A549 (cell line): ENCODE measurements around the gene CPSF4. TPM values are rescaled to one million over a fixed set of nuclear protein-coding genes. Genes with fewer than 3 reads are reported as not detected.

ENCODE experiments used
- ATAC-seq, 2 experiments: fragments of 200-7000 bp in 1 of 2; fragments of >200 bp in 1 of 2; cut with Nextera tagmentation in 1 of 2; cut with Tn5 transposase in 1 of 2; 3 replicates each; pipeline versions ENCODE4 v1.8.0 to v1.9.1; 2018 to 2020; ENCODE audit warnings: mild to moderate bottlenecking in 1 of 2, moderate library complexity in 1 of 2
- CTCF ChIA-PET: fragments of 300-600 bp; sonication (Branson Sonifier 250); formaldehyde crosslinking; extraction: SDS; loops from one replicate; lab custom pipeline; 2021; ENCODE audit warnings: antibody characterized with exemption, inconsistent platforms; lab: Yijun Ruan, JAX
- POLR2A ChIA-PET: fragments of 350-600 bp; formaldehyde crosslinking; extraction: SDS; loops from one replicate; lab custom pipeline; 2021; ENCODE audit warnings: antibody characterized with exemption, inconsistent platforms; lab: Yijun Ruan, JAX
- DNase-seq, 2 experiments: peaks; one replicate each; pipeline versions ENCODE4 v3.0.0 to v3.0.0-alpha.2; 2011 to 2016; ENCODE audit warnings: low read depth in 1 of 2, low spot score in 1 of 2
- FAIRE-seq: peaks from 2 replicates; lab custom pipeline; 2011; peaks lifted over from hg19 to GRCh38; lab: Jason Lieb, UNC
- H3K27ac ChIP-seq, 2 experiments: fragments of >200 bp; sonication (Bioruptor Twin); formaldehyde crosslinking; 3 replicates each; pipeline ENCODE4 v1.5.1; 2016 to 2017
- H3K4me1 ChIP-seq: fragments of >200 bp; sonication (Bioruptor Twin); formaldehyde crosslinking; 3 replicates; pipeline ENCODE4 v1.6.1; 2016
- H3K4me2 ChIP-seq: fragments of >200 bp; sonication (Bioruptor Twin); formaldehyde crosslinking; 3 replicates; pipeline ENCODE4 v1.6.1; 2016
- H3K4me3 ChIP-seq: fragments of >200 bp; sonication (Bioruptor Twin); formaldehyde crosslinking; 3 replicates; pipeline ENCODE4 v1.5.1; 2016
- H3K9me3 ChIP-seq: fragments of >200 bp; sonication (Bioruptor Twin); formaldehyde crosslinking; 3 replicates; pipeline ENCODE4 v1.6.1; 2016
- BHLHE40 ChIP-seq: IDR thresholded peaks from 2 replicates; pipeline ENCODE4 v1.6.1; 2012; ENCODE audit warnings: low read depth, low read length, inconsistent platforms
- CEBPB ChIP-seq, 2 experiments: fragments of >200 bp in 1 of 2; sonication (Bioruptor Twin) in 1 of 2; formaldehyde crosslinking in 1 of 2; IDR thresholded peaks; 2 replicates each; pipeline ENCODE4 v1.6.1; 2012 to 2016
- CHD2 ChIP-seq: fragments of 150-350 bp; IDR thresholded peaks from 2 replicates; pipeline ENCODE4 v1.6.1; 2014; ENCODE audit warnings: low read length; ENCODE audit not compliant: partially characterized antibody
- CHD4 ChIP-seq: fragments of 200-600 bp; sonication (generic); IDR thresholded peaks from 2 replicates; pipeline ENCODE4 v1.6.1; 2016; ENCODE audit warnings: antibody characterized with exemption, mild to moderate bottlenecking, borderline replicate concordance
- EHF ChIP-seq: fragments of 250-450 bp; sonication (Bioruptor Pico); IDR thresholded peaks from 2 replicates; pipeline ENCODE4 v1.5.0; 2020; ENCODE audit warnings: mild to moderate bottlenecking
- ESRRA ChIP-seq: fragments of 150-350 bp; IDR thresholded peaks from 2 replicates; pipeline ENCODE4 v1.6.1; 2014; ENCODE audit warnings: mild to moderate bottlenecking, low read length, borderline replicate concordance
- FOSB ChIP-seq: fragments of 250-450 bp; sonication (Bioruptor Pico); IDR thresholded peaks from 2 replicates; pipeline ENCODE4 v1.5.0; 2020; ENCODE audit warnings: mild to moderate bottlenecking, moderate library complexity
- FOSL2 ChIP-seq, 2 experiments: fragments of 450-650 bp in 1 of 2; fragments of >200 bp in 1 of 2; sonication (Bioruptor Twin) in 1 of 2; formaldehyde crosslinking; IDR thresholded peaks; 2 replicates each; pipeline versions ENCODE4 v1.5.0 to v1.6.1; 2016 to 2020; ENCODE audit warnings: mild to moderate bottlenecking in 1 of 2, moderate library complexity in 1 of 2
- FOXS1 ChIP-seq: fragments of 250-450 bp; sonication (Bioruptor Pico); IDR thresholded peaks from 2 replicates; pipeline ENCODE4 v1.5.0; 2020; ENCODE audit warnings: mild to moderate bottlenecking, moderate library complexity
- HES2 ChIP-seq: fragments of >200 bp; sonication (Bioruptor Twin); formaldehyde crosslinking; IDR thresholded peaks from 2 replicates; pipeline ENCODE4 v1.6.1; 2016
- HOXB5 ChIP-seq: fragments of 250-450 bp; sonication (Bioruptor Pico); IDR thresholded peaks from 2 replicates; pipeline ENCODE4 v1.5.0; 2020; ENCODE audit warnings: mild to moderate bottlenecking, moderate library complexity
- JUN ChIP-seq, 2 experiments: fragments of >200 bp; sonication (Bioruptor Twin); formaldehyde crosslinking; IDR thresholded peaks; 2 replicates in 1 of 2; 3 replicates in 1 of 2; pipeline ENCODE4 v1.6.1; 2016 to 2017
- JUNB ChIP-seq: fragments of >200 bp; sonication (Bioruptor Twin); formaldehyde crosslinking; IDR thresholded peaks from 2 replicates; pipeline ENCODE4 v1.6.1; 2016
- KDM1A ChIP-seq: fragments of 200-600 bp; sonication (generic); IDR thresholded peaks from 2 replicates; pipeline ENCODE4 v1.6.1; 2016; ENCODE audit warnings: low read depth, mild to moderate bottlenecking
- MAFK ChIP-seq: fragments of 450-650 bp; IDR thresholded peaks from 2 replicates; pipeline ENCODE4 v1.6.1; 2014; ENCODE audit not compliant: partially characterized antibody
- MAX ChIP-seq: IDR thresholded peaks from 2 replicates; pipeline ENCODE4 v1.6.1; 2012
- MAZ ChIP-seq: fragments of 150-350 bp; IDR thresholded peaks from 2 replicates; pipeline ENCODE4 v1.6.1; 2014; ENCODE audit warnings: antibody characterized with exemption, low read depth, low read length, borderline replicate concordance
- MYC ChIP-seq: IDR thresholded peaks from 2 replicates; pipeline ENCODE4 v1.6.1; 2012; ENCODE audit warnings: mild to moderate bottlenecking, inconsistent platforms, low read length, improper control_type of control experiment, borderline replicate concordance
- NR3C1 ChIP-seq: fragments of >200 bp; sonication (Bioruptor Twin); formaldehyde crosslinking; IDR thresholded peaks from 3 replicates; pipeline ENCODE4 v1.6.1; 2017
- PHF8 ChIP-seq: fragments of 200-600 bp; sonication (generic); IDR thresholded peaks from 2 replicates; pipeline ENCODE4 v1.6.1; 2016; ENCODE audit warnings: low read depth, mild to moderate bottlenecking, antibody characterized with exemption, moderate library complexity, borderline replicate concordance
- POLR2A ChIP-seq: IDR thresholded peaks from 2 replicates; pipeline ENCODE4 v1.6.1; 2012; ENCODE audit warnings: mild to moderate bottlenecking, low read length
- POLR2AphosphoS2 ChIP-seq: conservative IDR thresholded peaks from 2 replicates; pipeline ENCODE4 v1.6.1; 2012; ENCODE audit warnings: low read length, improper control_type of control experiment, inconsistent platforms
- RARB ChIP-seq: fragments of 250-450 bp; sonication (Bioruptor Pico); IDR thresholded peaks from 2 replicates; pipeline ENCODE4 v1.8.0; 2021; ENCODE audit warnings: mild to moderate bottlenecking, moderate library complexity
- REST ChIP-seq: fragments of 200-600 bp; sonication (generic); IDR thresholded peaks from 2 replicates; pipeline ENCODE4 v1.6.1; 2016; ENCODE audit warnings: antibody characterized with exemption, mild to moderate bottlenecking, moderate library complexity
- RFX5 ChIP-seq: fragments of 450-650 bp; IDR thresholded peaks from 2 replicates; pipeline ENCODE4 v1.7.1; 2014; ENCODE audit warnings: antibody characterized with exemption, mild to moderate bottlenecking, moderate library complexity
- SREBF2 ChIP-seq: fragments of 450-650 bp; IDR thresholded peaks from 2 replicates; pipeline ENCODE4 v1.6.1; 2014; ENCODE audit warnings: mild to moderate bottlenecking, moderate library complexity
- ZC3H11A ChIP-seq: fragments of 450-650 bp; IDR thresholded peaks from 2 replicates; pipeline ENCODE4 v1.6.1; 2014; ENCODE audit warnings: antibody characterized with exemption, mild to moderate bottlenecking
- ZFP36 ChIP-seq: fragments of 450-650 bp; IDR thresholded peaks from 2 replicates; pipeline ENCODE4 v1.6.1; 2014; ENCODE audit warnings: borderline replicate concordance; ENCODE audit not compliant: partially characterized antibody
- ZNF302 ChIP-seq: fragments of 250-450 bp; sonication (Bioruptor Pico); IDR thresholded peaks from 2 replicates; pipeline ENCODE4 v1.9.0; 2021; ENCODE audit warnings: inconsistent platforms, mild to moderate bottlenecking, moderate library complexity
- ZSCAN20 ChIP-seq: fragments of 250-450 bp; sonication (Bioruptor Pico); IDR thresholded peaks from 2 replicates; pipeline ENCODE4 v1.8.0; 2022; ENCODE audit warnings: mild to moderate bottlenecking, moderate library complexity
- WGBS: methylation state at CpG from one replicate; pipeline ENCODE4 v1.1.6; 2017; ENCODE audit errors: missing lambda C conversion rate; 5-methylcytosine and 5-hydroxymethylcytosine counted together
- polyA plus RNA-seq, 4 experiments: library from polyadenylated mRNA; depleted of rRNA in 3 of 4; stranded (reverse); fragments of >200 nt; fragmentation: RNase III in 1 of 4; extraction: RNeasy Plus Mini Kit Qiagen cat#74134 plus additional on column Dnase treatment in 1 of 4; gene quantifications; 2 replicates in 3 of 4; 3 replicates in 1 of 4; pipeline ENCODE4 v1.2.3, GENCODE V29; 2011 to 2017

Gene CPSF4
- polyA plus RNA-seq, 2 of the 4 experiments (the other 2 are of a cell fraction) = 28.7 to 35.6 TPM

GRCh38 chr7:99422625-99423024 is 16.1 kb upstream of the CPSF4 start:
- ChIA-PET POLR2A (interaction anchor here (1.0 kb wide), 1 partner anchor 14 kb away, joined by 4 read pairs; the partner anchor contains the start of gene BUD31), CTCF (interaction anchor here (0.7 to 3.3 kb wide), 2 partner anchors 11 kb away, joined by 3 to 9 read pairs; no protein-coding TSS in a partner anchor)
- ATAC-seq (no peak), FAIRE-seq (no peak), DNase-seq (no peak)
- Histone ChIP-seq H3K9me3 (no peaks in the 10 kb centered on the region), H3K4me3 (no peak overlapping the region), H3K4me2 (no peak overlapping the region), H3K4me1 (no peaks in the 10 kb centered on the region), H3K27ac (no peak overlapping the region)
- WGBS = 77% methylated on average over 5 of the region's 5 CpGs
- no peak for TF ChIP-seq KDM1A
- no peak for TF ChIP-seq ZSCAN20 (CRISPR knock-in tag)
- no peak for TF ChIP-seq ZC3H11A
- no peak for TF ChIP-seq JUN (IDR thresholded peaks at IDR 0.05)
- TF ChIP-seq FOSB = no peak
- TF ChIP-seq MAFK = no peak
- TF ChIP-seq SREBF2 = no peak

GRCh38 chr7:99424932-99425730 is 13.6 kb upstream of the CPSF4 start:
- DNase-seq = no peak
- TF ChIP-seq PHF8 (no peak), JUNB (no peak), ZFP36 (no peak), REST (no peak), SREBF2 (no peak), MAZ (no peak), POLR2AphosphoS2 (no peak), HOXB5 (CRISPR knock-in tag) (no peak), BHLHE40 (no peak), POLR2A (no peak), ZSCAN20 (CRISPR knock-in tag) (no peak), RARB (CRISPR knock-in tag) (no peak)
- TF ChIP-seq, all 56 proteins: peak for 0
- Histone ChIP-seq H3K9me3 (no peaks in the 10 kb centered on the region), H3K4me2 (no peak overlapping the region), H3K27ac (no peak overlapping the region), H3K4me3 (no peak overlapping the region), H3K4me1 (no peaks in the 10 kb centered on the region)
- no peak for FAIRE-seq
- WGBS = 93% methylated on average over 15 of the region's 24 CpGs
- ChIA-PET CTCF (interaction anchor here (0.5 to 3.3 kb wide), 4 partner anchors 8 to 91 kb away, joined by 3 to 21 read pairs (median 6); no protein-coding TSS in a partner anchor), POLR2A (interaction anchor here (0.6 kb wide), 1 partner anchor 92 kb away, joined by 3 read pairs; no protein-coding TSS in a partner anchor)
- no peak for ATAC-seq

GRCh38 chr7:99428972-99429566 is 9.7 kb upstream of the CPSF4 start:
- H3K27ac ChIP-seq = no peak overlapping the region
- ATAC-seq = peak; percentile 14 to 31; a peak in 2 of 6 replicates
- H3K4me2 ChIP-seq = no peak overlapping the region
- FAIRE-seq = no peak
- ChIA-PET POLR2A (no interaction called here), CTCF (interaction anchor here (1.4 kb wide), 1 partner anchor 14 kb away, joined by 6 read pairs; no protein-coding TSS in a partner anchor)
- H3K4me1 ChIP-seq = no peaks in the 10 kb centered on the region
- 94% methylated on average over 10 of the region's 10 CpGs for WGBS
- H3K4me3 ChIP-seq = no peak overlapping the region
- DNase-seq = no peak
- H3K9me3 ChIP-seq = no peaks in the 10 kb centered on the region
- no peak for TF ChIP-seq ESRRA
- TF ChIP-seq POLR2AphosphoS2 = no peak
- TF ChIP-seq MYC = no peak
- no peak for TF ChIP-seq FOSL2 (IDR thresholded peaks at IDR 0.05)
- TF ChIP-seq FOSL2 (CRISPR knock-in tag; IDR thresholded peaks at IDR 0.05) = no peak
- TF ChIP-seq BHLHE40 = no peak
- no peak for TF ChIP-seq MAZ
- no peak for TF ChIP-seq FOXS1 (CRISPR knock-in tag)
- no peak for TF ChIP-seq RFX5
- TF ChIP-seq JUNB = no peak
- TF ChIP-seq ZNF302 (CRISPR knock-in tag) = no peak
- TF ChIP-seq NR3C1 = no peak
- TF ChIP-seq HES2 = no peak
- no peak for TF ChIP-seq MAX
- no peak for TF ChIP-seq CEBPB (IDR thresholded peaks at IDR 0.05)
- no peak for TF ChIP-seq CHD4
- no peak for TF ChIP-seq CHD2
- no peak for TF ChIP-seq EHF (CRISPR knock-in tag)
